ENCODE measurements around the gene XXYLT1. TPM values are rescaled to one million over a fixed set of nuclear protein-coding genes. Genes with fewer than 3 reads are reported as not detected.

The XXYLT1 gene
- total RNA-seq, 1 experiment from 2014 or later = 29.2 TPM

DNA sequence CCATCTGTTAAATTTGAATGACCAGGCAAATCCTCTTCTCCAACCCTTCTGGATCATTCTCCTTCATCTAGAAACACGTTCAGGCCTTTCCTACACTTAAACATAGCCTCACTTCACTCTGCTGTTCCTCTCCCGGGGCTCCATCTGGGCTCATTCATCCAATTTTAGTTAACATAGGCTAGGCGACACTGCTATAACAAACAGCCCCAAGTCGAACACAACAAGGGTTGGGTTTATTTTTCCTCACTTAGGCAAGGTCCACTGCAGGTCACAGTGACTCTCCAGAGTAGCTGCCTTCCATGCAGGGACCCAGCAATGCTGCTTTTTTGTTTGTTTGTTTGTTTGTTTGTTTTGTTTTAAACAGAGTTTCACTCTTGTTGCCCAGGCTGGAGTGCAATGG is 250.8 kb downstream of the XXYLT1 start:
- no peak overlapping the region for H3K27ac Mint-ChIP-seq (ENCODE audit: unreplicated experiment)
- BruUV-seq (replicated peaks) = no TSS peak
- intact Hi-C loops (cut with micrococcal nuclease; ENCODE audit: unreplicated experiment) = no loop called here
- CTCF ChIA-PET = interaction anchor here (0.8 kb wide), 1 partner anchor 85 kb away, joined by 3 read pairs; no protein-coding TSS in a partner anchor
- no peak overlapping the region for H3K4me3 Mint-ChIP-seq (ENCODE audit: low read depth, unreplicated experiment)
- H3K27me3 Mint-ChIP-seq (ENCODE audit: unreplicated experiment) = peaks cover 63% of the 10 kb centered on the region
- no peak for TF ChIP-seq CTCF (IDR thresholded peaks at IDR 0.05; ENCODE audit: unreplicated experiment)
- no peaks in the 10 kb centered on the region for H3K36me3 Mint-ChIP-seq (ENCODE audit: insufficient read depth, unreplicated experiment)
- DNase-seq = no peak
- H3K4me1 Mint-ChIP-seq (ENCODE audit: low read depth, unreplicated experiment) = peaks cover 10% of the 10 kb centered on the region
- H3K9me3 Mint-ChIP-seq (ENCODE audit: low read depth, unreplicated experiment) = no peaks in the 10 kb centered on the region

DNA sequence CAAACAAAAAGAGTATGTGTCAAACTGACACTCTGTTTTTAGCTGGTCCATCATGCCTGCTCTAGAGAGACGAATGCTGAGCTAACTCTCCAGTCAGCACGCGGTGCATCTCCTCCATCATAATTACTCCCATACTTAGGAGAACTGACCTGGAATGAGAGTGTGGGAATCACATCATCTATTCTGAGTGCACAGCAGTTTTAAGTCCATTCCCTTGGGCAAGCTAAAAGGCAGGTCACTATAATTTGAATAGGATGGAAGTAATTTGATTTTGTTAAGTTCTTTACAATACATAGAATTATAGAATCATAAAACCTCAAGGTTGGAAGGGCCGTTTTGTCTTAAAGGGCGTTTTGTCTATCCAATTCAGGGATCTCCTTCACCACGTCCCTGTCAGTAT is 251.6 kb downstream of the XXYLT1 start:
- H3K4me1 Mint-ChIP-seq (ENCODE audit: low read depth, unreplicated experiment) = peaks cover 10% of the 10 kb centered on the region
- CTCF ChIA-PET = interaction anchor here (0.8 to 1.3 kb wide), 2 partner anchors 14 to 84 kb away, joined by 3 to 4 read pairs; no protein-coding TSS in a partner anchor
- no peak for DNase-seq

More for the DNA sequence above, 251.6 kb downstream of the XXYLT1 start:
- intact Hi-C loops (cut with micrococcal nuclease; ENCODE audit: unreplicated experiment) = no loop called here
- H3K36me3 Mint-ChIP-seq (ENCODE audit: insufficient read depth, unreplicated experiment) = no peaks in the 10 kb centered on the region
- no TSS peak for BruUV-seq (replicated peaks)
- H3K9me3 Mint-ChIP-seq (ENCODE audit: low read depth, unreplicated experiment) = no peaks in the 10 kb centered on the region
- TF ChIP-seq CTCF (IDR thresholded peaks at IDR 0.05; ENCODE audit: unreplicated experiment) = no peak
- peaks cover 72% of the 10 kb centered on the region for H3K27me3 Mint-ChIP-seq (ENCODE audit: unreplicated experiment)
- H3K4me3 Mint-ChIP-seq (ENCODE audit: low read depth, unreplicated experiment) = no peak overlapping the region
- no peak overlapping the region for H3K27ac Mint-ChIP-seq (ENCODE audit: unreplicated experiment)

Small RNAs within 50 kb of the gene (microRNA-seq; reads per million reads assigned to microRNA genes)
- not detected for gene MIR3137

Other genes with a start within 250 kb of the XXYLT1 start
- 74.0 TPM in 2 replicates for gene ACAP2, start 171.9 kb upstream of the XXYLT1 start, total RNA-seq (2022)